ENCODE data around the gene USP15. TPM values are rescaled to one million over a fixed set of nuclear protein-coding genes. Genes with fewer than 3 reads are reported as not detected.
A peak's percentile ranks its signal among the peaks of the same experiment; 100 is the strongest.

Gene USP15
- total RNA-seq, 2 donors from 2014 or later, result 27.9 to 29.1 TPM

GRCh38 chr12:62260733-62261683 lies 804 bp downstream of the USP15 start:
- no peaks in the 10 kb centered on the region for H3K9me3 Mint-ChIP-seq

GRCh38 chr12:62261876-62262517 lies 1.8 kb downstream of the USP15 start:
- WGBS, 2 experiments (ENCODE audit: insufficient coverage in 1 of 2, insufficient read length in 1 of 2), result 95 to 100% methylated on average over 4 to 10 of the region's 10 CpGs
- no peak for DNase-seq

More at GRCh38 chr12:62260733-62261683, 804 bp downstream of the USP15 start:
- 0 to 1% methylated on average over 8 to 24 of the region's 26 CpGs for WGBS, 2 experiments (ENCODE audit: insufficient coverage in 1 of 2, insufficient read length in 1 of 2)
- peak overlapping the region; percentile 98 for H3K4me3 Mint-ChIP-seq
- H3K9me3 ChIP-seq (ENCODE audit: control insufficient read depth, low read length), result no peaks in the 10 kb centered on the region
- no peaks in the 10 kb centered on the region for H3K27me3 ChIP-seq (ENCODE audit: control insufficient read depth, insufficient read depth, low read length, poor library complexity, severe bottlenecking)
- no peaks in the 10 kb centered on the region for H3K36me3 ChIP-seq (ENCODE audit: control insufficient read depth, insufficient read depth, low read length)
- H3K27me3 Mint-ChIP-seq (ENCODE audit: insufficient read depth), result no peaks in the 10 kb centered on the region
- H3K9ac ChIP-seq (ENCODE audit: extremely low read depth, low read length, poor library complexity, severe bottlenecking), result peak overlapping the region; percentile 73
- H3K36me3 Mint-ChIP-seq (ENCODE audit: low read depth), result no peaks in the 10 kb centered on the region
- H3K4me1 ChIP-seq (ENCODE audit: control insufficient read depth, insufficient read depth, low read length), result no peaks in the 10 kb centered on the region
- peak overlapping the region; percentile 99 for H3K4me3 ChIP-seq (ENCODE audit: low read length)
- no peak for TF ChIP-seq CTCF (conservative IDR thresholded peaks at IDR 0.05)
- H3K27ac ChIP-seq (ENCODE audit: low read depth, low read length), result peak overlapping the region; percentile 67
- no peaks in the 10 kb centered on the region for H3K4me1 Mint-ChIP-seq
- DNase-seq, result no peak
- peak overlapping the region; percentile 97 for H3K27ac Mint-ChIP-seq

More at GRCh38 chr12:62261876-62262517, 1.8 kb downstream of the USP15 start:
- H3K9me3 ChIP-seq (ENCODE audit: control insufficient read depth, low read length), result no peaks in the 10 kb centered on the region
- H3K4me1 ChIP-seq (ENCODE audit: control insufficient read depth, insufficient read depth, low read length), result no peaks in the 10 kb centered on the region
- no peak overlapping the region for H3K27ac Mint-ChIP-seq
- H3K9ac ChIP-seq (ENCODE audit: extremely low read depth, low read length, poor library complexity, severe bottlenecking), result no peak overlapping the region
- no peaks in the 10 kb centered on the region for H3K9me3 Mint-ChIP-seq
- H3K36me3 Mint-ChIP-seq (ENCODE audit: low read depth), result no peaks in the 10 kb centered on the region
- no peaks in the 10 kb centered on the region for H3K36me3 ChIP-seq (ENCODE audit: control insufficient read depth, insufficient read depth, low read length)
- TF ChIP-seq CTCF (conservative IDR thresholded peaks at IDR 0.05), result no peak
- H3K27me3 ChIP-seq (ENCODE audit: control insufficient read depth, insufficient read depth, low read length, poor library complexity, severe bottlenecking), result no peaks in the 10 kb centered on the region
- no peak overlapping the region for H3K4me3 Mint-ChIP-seq
- H3K4me3 ChIP-seq (ENCODE audit: low read length), result peak overlapping the region; percentile 99
- H3K27me3 Mint-ChIP-seq (ENCODE audit: insufficient read depth), result no peaks in the 10 kb centered on the region
- H3K27ac ChIP-seq (ENCODE audit: low read depth, low read length), result no peak overlapping the region
- H3K4me1 Mint-ChIP-seq, result no peaks in the 10 kb centered on the region

All from endodermal cell (in vitro differentiated cells).